ENCODE data around the gene TMEM45A. TPM values are rescaled to one million over a fixed set of nuclear protein-coding genes. Genes with fewer than 3 reads are reported as not detected.
"Not testable (repeated sequence)": the region's sequence is repeated elsewhere in the genome, so short reads cannot be mapped to it uniquely, and the experiment has no call there.

TMEM45A gene
- total and polyA plus RNA-seq, 2 donors = 30.3 to 78.8 TPM

- Histone ChIP-seq H3K4me1 (ENCODE audit: insufficient read depth) (no peaks in the 10 kb centered on the region), H3K27ac (ENCODE audit: low read depth) (no peak overlapping the region), H3K36me3 (ENCODE audit: insufficient read depth) (no peaks in the 10 kb centered on the region), H3K4me3 (ENCODE audit: low read depth, low read length) (no peak overlapping the region)
- DNase-seq (ENCODE audit: extremely low spot score) = no peak
- WGBS = 100% methylated on average over 1 of the region's 1 CpG
Measured at GRCh38 chr3:100467133-100467532, 25.3 kb upstream of the TMEM45A start.

- 100% methylated on average over 2 of the region's 2 CpGs for WGBS
- Histone ChIP-seq H3K4me1 (ENCODE audit: insufficient read depth) (no peaks in the 10 kb centered on the region), H3K36me3 (ENCODE audit: insufficient read depth) (no peaks in the 10 kb centered on the region), H3K4me3 (ENCODE audit: low read depth, low read length) (no peak overlapping the region), H3K27ac (ENCODE audit: low read depth) (no peak overlapping the region)
- DNase-seq (ENCODE audit: extremely low spot score) = no peak
Measured at GRCh38 chr3:100468676-100469075, 23.7 kb upstream of the TMEM45A start.

GRCh38 chr3:100470951-100471350, 21.5 kb upstream of the TMEM45A start:
- Histone ChIP-seq H3K4me1 (ENCODE audit: insufficient read depth) (no peaks in the 10 kb centered on the region), H3K4me3 (ENCODE audit: low read depth, low read length) (no peak overlapping the region), H3K27ac (ENCODE audit: low read depth) (no peak overlapping the region), H3K36me3 (ENCODE audit: insufficient read depth) (no peaks in the 10 kb centered on the region)
- WGBS = 96% methylated on average over 1 of the region's 1 CpG
- DNase-seq (ENCODE audit: extremely low spot score) = no peak

GRCh38 chr3:100471444-100471843, 21.0 kb upstream of the TMEM45A start:
- no peak overlapping the region for H3K4me3 ChIP-seq (ENCODE audit: low read depth, low read length)
- no peaks in the 10 kb centered on the region for H3K36me3 ChIP-seq (ENCODE audit: insufficient read depth)
- no peaks in the 10 kb centered on the region for H3K4me1 ChIP-seq (ENCODE audit: insufficient read depth)
- 89% methylated on average over 2 of the region's 2 CpGs for WGBS
- DNase-seq (ENCODE audit: extremely low spot score) = no peak
- no peak overlapping the region for H3K27ac ChIP-seq (ENCODE audit: low read depth)

GRCh38 chr3:100477851-100478360, 14.5 kb upstream of the TMEM45A start:
- not testable (repeated sequence) for H3K36me3 ChIP-seq (ENCODE audit: insufficient read depth); H3K27ac ChIP-seq (ENCODE audit: low read depth); H3K4me1 ChIP-seq (ENCODE audit: insufficient read depth); H3K4me3 ChIP-seq (ENCODE audit: low read depth, low read length); DNase-seq (ENCODE audit: extremely low spot score)
- WGBS = 94% methylated on average over 32 of the region's 32 CpGs

GRCh38 chr3:100478521-100478920, 13.9 kb upstream of the TMEM45A start:
- not testable (repeated sequence) for H3K4me3 ChIP-seq (ENCODE audit: low read depth, low read length); H3K36me3 ChIP-seq (ENCODE audit: insufficient read depth); H3K27ac ChIP-seq (ENCODE audit: low read depth); DNase-seq (ENCODE audit: extremely low spot score); H3K4me1 ChIP-seq (ENCODE audit: insufficient read depth)
- 93% methylated on average over 25 of the region's 25 CpGs for WGBS

GRCh38 chr3:100480081-100480480, 12.3 kb upstream of the TMEM45A start:
- Histone ChIP-seq H3K4me1 (ENCODE audit: insufficient read depth) (no peaks in the 10 kb centered on the region), H3K4me3 (ENCODE audit: low read depth, low read length) (no peak overlapping the region), H3K27ac (ENCODE audit: low read depth) (no peak overlapping the region), H3K36me3 (ENCODE audit: insufficient read depth) (no peaks in the 10 kb centered on the region)
- 87% methylated on average over 5 of the region's 5 CpGs for WGBS
- DNase-seq (ENCODE audit: extremely low spot score) = no peak

- DNase-seq (ENCODE audit: extremely low spot score) = no peak
- Histone ChIP-seq H3K4me1 (ENCODE audit: insufficient read depth) (no peaks in the 10 kb centered on the region), H3K4me3 (ENCODE audit: low read depth, low read length) (no peak overlapping the region), H3K27ac (ENCODE audit: low read depth) (no peak overlapping the region), H3K36me3 (ENCODE audit: insufficient read depth) (no peaks in the 10 kb centered on the region)
- 68% methylated on average over 2 of the region's 2 CpGs for WGBS
Measured at GRCh38 chr3:100482176-100482575, 10.2 kb upstream of the TMEM45A start.

- 97% methylated on average over 1 of the region's 1 CpG for WGBS
- DNase-seq (ENCODE audit: extremely low spot score) = no peak
- Histone ChIP-seq H3K4me1 (ENCODE audit: insufficient read depth) (no peaks in the 10 kb centered on the region), H3K4me3 (ENCODE audit: low read depth, low read length) (no peak overlapping the region), H3K27ac (ENCODE audit: low read depth) (no peak overlapping the region), H3K36me3 (ENCODE audit: insufficient read depth) (no peaks in the 10 kb centered on the region)
Measured at GRCh38 chr3:100483529-100483928, 8.9 kb upstream of the TMEM45A start.

- H3K4me3 ChIP-seq (ENCODE audit: low read depth, low read length) = no peak overlapping the region
- 95% methylated on average over 2 of the region's 2 CpGs for WGBS
Measured at GRCh38 chr3:100486808-100487207, 5.6 kb upstream of the TMEM45A start.

GRCh38 chr3:100489118-100489517, 3.3 kb upstream of the TMEM45A start:
- 89% methylated on average over 1 of the region's 1 CpG for WGBS
- no peak for DNase-seq (ENCODE audit: extremely low spot score)
- H3K4me1 ChIP-seq (ENCODE audit: insufficient read depth) = no peaks in the 10 kb centered on the region
- H3K27ac ChIP-seq (ENCODE audit: low read depth) = no peak overlapping the region
- no peak overlapping the region for H3K4me3 ChIP-seq (ENCODE audit: low read depth, low read length)
- no peaks in the 10 kb centered on the region for H3K36me3 ChIP-seq (ENCODE audit: insufficient read depth)

More at GRCh38 chr3:100486808-100487207, 5.6 kb upstream of the TMEM45A start:
- DNase-seq (ENCODE audit: extremely low spot score) = no peak
- no peak overlapping the region for H3K27ac ChIP-seq (ENCODE audit: low read depth)
- H3K36me3 ChIP-seq (ENCODE audit: insufficient read depth) = no peaks in the 10 kb centered on the region
- H3K4me1 ChIP-seq (ENCODE audit: insufficient read depth) = no peaks in the 10 kb centered on the region

GRCh38 chr3:100496711-100497261, 4.4 kb downstream of the TMEM45A start:
- Histone ChIP-seq H3K36me3 (ENCODE audit: insufficient read depth) (no peaks in the 10 kb centered on the region), H3K27ac (ENCODE audit: low read depth) (no peak overlapping the region), H3K4me1 (ENCODE audit: insufficient read depth) (no peaks in the 10 kb centered on the region), H3K4me3 (ENCODE audit: low read depth, low read length) (no peak overlapping the region)
- no peak for DNase-seq (ENCODE audit: extremely low spot score)

GRCh38 chr3:100499651-100500050, 7.2 kb downstream of the TMEM45A start:
- Histone ChIP-seq H3K4me1 (ENCODE audit: insufficient read depth) (no peaks in the 10 kb centered on the region), H3K27ac (ENCODE audit: low read depth) (no peak overlapping the region), H3K36me3 (ENCODE audit: insufficient read depth) (no peaks in the 10 kb centered on the region), H3K4me3 (ENCODE audit: low read depth, low read length) (no peak overlapping the region)
- 96% methylated on average over 4 of the region's 4 CpGs for whole genome bisulfite sequencing
- DNase-seq (ENCODE audit: extremely low spot score) = no peak

- 77% methylated on average over 8 of the region's 8 CpGs for WGBS
- Histone ChIP-seq H3K4me1 (ENCODE audit: insufficient read depth) (no peaks in the 10 kb centered on the region), H3K27ac (ENCODE audit: low read depth) (no peak overlapping the region), H3K36me3 (ENCODE audit: insufficient read depth) (no peaks in the 10 kb centered on the region), H3K4me3 (ENCODE audit: low read depth, low read length) (no peak overlapping the region)
- no peak for DNase-seq (ENCODE audit: extremely low spot score)
Measured at GRCh38 chr3:100500320-100500880, 8.0 kb downstream of the TMEM45A start.

Data from urinary bladder (tissue), 4 donors.